ENCODE results near the gene COL28A1. TPM values are rescaled to one million over a fixed set of nuclear protein-coding genes. Genes with fewer than 3 reads are reported as not detected.
"Not testable (repeated sequence)": the region's sequence is repeated elsewhere in the genome, so short reads cannot be mapped to it uniquely, and the experiment has no call there.

Gene COL28A1
- total RNA-seq, 1 experiment from 2014 or later = not detected

- not testable (repeated sequence) for DNase-seq (ENCODE audit: low spot score)
Measured at GRCh38 chr7:7561591-7561990, 25.9 kb upstream of the COL28A1 start.

- DNase-seq (ENCODE audit: low spot score) = no peak
Measured at GRCh38 chr7:7557252-7557651, 21.6 kb upstream of the COL28A1 start.

- no peak for DNase-seq (ENCODE audit: low spot score)
Measured at GRCh38 chr7:7556852-7557251, 21.2 kb upstream of the COL28A1 start.

- DNase-seq (ENCODE audit: low spot score) = peak; percentile 50
Measured at GRCh38 chr7:7554649-7555575, 19.2 kb upstream of the COL28A1 start.

GRCh38 chr7:7554021-7554432 is 18.4 kb upstream of the COL28A1 start:
- peak; percentile 87 for DNase-seq (ENCODE audit: low spot score)

- DNase-seq (ENCODE audit: low spot score) = no peak
Measured at GRCh38 chr7:7553386-7553785, 17.7 kb upstream of the COL28A1 start.

GRCh38 chr7:7552199-7552598 is 16.5 kb upstream of the COL28A1 start:
- no peak for DNase-seq (ENCODE audit: low spot score)

- no peak for DNase-seq (ENCODE audit: low spot score)
Measured at GRCh38 chr7:7550663-7551062, 15.0 kb upstream of the COL28A1 start.

- DNase-seq (ENCODE audit: low spot score) = no peak
Measured at GRCh38 chr7:7548407-7548806, 12.7 kb upstream of the COL28A1 start.

- DNase-seq (ENCODE audit: low spot score) = no peak
Measured at GRCh38 chr7:7542251-7542835, 6.7 kb upstream of the COL28A1 start.

GRCh38 chr7:7539711-7540110 is 4.0 kb upstream of the COL28A1 start:
- no peak for DNase-seq (ENCODE audit: low spot score)

- DNase-seq (ENCODE audit: low spot score) = no peak
Measured at GRCh38 chr7:7539152-7539551, 3.5 kb upstream of the COL28A1 start.

- DNase-seq (ENCODE audit: low spot score) = no peak
Measured at GRCh38 chr7:7537711-7538110, 2.0 kb upstream of the COL28A1 start.

- DNase-seq (ENCODE audit: low spot score) = no peak
Measured at GRCh38 chr7:7536396-7537019, 835 bp upstream of the COL28A1 start.

- no peak for DNase-seq (ENCODE audit: low spot score)
Measured at GRCh38 chr7:7533831-7534430, 1.7 kb downstream of the COL28A1 start.

- no peak for DNase-seq (ENCODE audit: low spot score)
Measured at GRCh38 chr7:7529328-7529727, 6.3 kb downstream of the COL28A1 start.

GRCh38 chr7:7527047-7527446 is 8.6 kb downstream of the COL28A1 start:
- no peak for DNase-seq (ENCODE audit: low spot score)

GRCh38 chr7:7526006-7526405 is 9.7 kb downstream of the COL28A1 start:
- no peak for DNase-seq (ENCODE audit: low spot score)

- DNase-seq (ENCODE audit: low spot score) = no peak
Measured at GRCh38 chr7:7524121-7524520, 11.6 kb downstream of the COL28A1 start.

- no peak for DNase-seq (ENCODE audit: low spot score)
Measured at GRCh38 chr7:7522421-7522820, 13.3 kb downstream of the COL28A1 start.

GRCh38 chr7:7521259-7521658 is 14.4 kb downstream of the COL28A1 start:
- peak; percentile 15 for DNase-seq (ENCODE audit: low spot score)

GRCh38 chr7:7519528-7519927 is 16.1 kb downstream of the COL28A1 start:
- no peak for DNase-seq (ENCODE audit: low spot score)

All from A172 (cell line).